Epithelial cell of esophagus (primary cell): Measurements from ENCODE around the gene FRAS1.
A peak's percentile ranks its signal among the peaks of the same experiment; 100 is the strongest.

Experiments
- DNase-seq: peaks from one replicate; pipeline ENCODE4 v3.0.0; 2010; ENCODE audit warnings: low read depth
- H3K4me3 ChIP-seq: 2 replicates; pipeline ENCODE4 v1.5.1; 2011; ENCODE audit warnings: mild to moderate bottlenecking, low read length, control low read depth
- CTCF ChIP-seq: IDR thresholded peaks from 2 replicates; pipeline ENCODE4 v1.5.1; 2011; ENCODE audit warnings: low read depth, mild to moderate bottlenecking, low read length, control low read depth, inconsistent platforms; ENCODE audit not compliant: insufficient read depth; ENCODE audit errors: missing control alignments

The FRAS1 gene

GRCh38 chr4:78553043-78553396 lies 495.9 kb downstream of the FRAS1 start:
- DNase-seq = no peak
- H3K4me3 ChIP-seq = no peak overlapping the region
- TF ChIP-seq CTCF = no peak

GRCh38 chr4:78553529-78554060 lies 496.5 kb downstream of the FRAS1 start:
- TF ChIP-seq CTCF = no peak
- DNase-seq = no peak
- H3K4me3 ChIP-seq = no peak overlapping the region

- TF ChIP-seq CTCF = no peak
- peak; percentile 70 for DNase-seq
- no peak overlapping the region for H3K4me3 ChIP-seq
Measured at GRCh38 chr4:78556665-78557064, 499.5 kb downstream of the FRAS1 start.

- no peak for DNase-seq
- no peak overlapping the region for H3K4me3 ChIP-seq
- TF ChIP-seq CTCF = no peak
Measured at GRCh38 chr4:78557841-78558240, 500.7 kb downstream of the FRAS1 start.

- TF ChIP-seq CTCF = no peak
- peak; percentile 68 for DNase-seq
- no peak overlapping the region for H3K4me3 ChIP-seq
Measured at GRCh38 chr4:78558410-78558809, 501.3 kb downstream of the FRAS1 start.

- no peak overlapping the region for H3K4me3 ChIP-seq
- peak; percentile 79 for DNase-seq
- no peak for TF ChIP-seq CTCF
Measured at GRCh38 chr4:78560296-78560963, 503.3 kb downstream of the FRAS1 start.

DNA sequence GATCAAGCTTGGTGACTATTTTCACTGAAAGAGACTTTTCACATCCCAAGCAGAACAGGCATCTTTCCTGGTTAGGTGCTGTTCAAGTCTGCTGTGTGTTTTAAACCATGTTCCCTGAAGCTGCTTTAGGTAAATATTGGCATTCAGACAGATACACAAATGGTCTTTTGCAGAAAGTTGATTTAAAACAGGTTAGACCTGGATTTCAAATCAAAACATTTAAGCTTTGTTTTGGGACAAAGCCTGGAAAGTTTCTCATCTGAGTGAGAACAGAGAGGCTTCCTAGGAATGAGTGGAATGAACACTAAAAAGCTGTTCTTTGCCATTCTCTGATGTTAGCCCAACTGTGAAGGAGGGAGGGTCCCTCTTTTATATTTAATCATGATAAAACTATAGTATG lies 504.6 kb downstream of the FRAS1 start:
- DNase-seq = no peak
- H3K4me3 ChIP-seq = no peak overlapping the region
- no peak for TF ChIP-seq CTCF
